Psoas muscle (tissue), 8 donors: ENCODE data around the gene GRIP2. TPM values are rescaled to one million over a fixed set of nuclear protein-coding genes. Genes with fewer than 3 reads are reported as not detected.

Experiments used
- ATAC-seq, 4 donors: fragments of 200-7000 bp; cut with Tn5 transposase; one replicate each; pipeline ENCODE4 v1.9.1; 2020; ENCODE audit warnings: moderate library complexity in 3 of 4, mild to moderate bottlenecking in 2 of 4
- DNase-seq, 2 donors: peaks; one replicate each; pipeline ENCODE4 v3.0.0-alpha.2; 2020
- H3K27ac ChIP-seq: fragments of 200-600 bp; one replicate; pipeline ENCODE4 v1.8.0; 2022
- H3K27me3 ChIP-seq, 3 donors: fragments of 200-600 bp in 1 of 3; one replicate each; pipeline versions ENCODE4 v1.6.1 to v1.8.0; 2013 to 2022; ENCODE audit warnings: low read length in 2 of 3, mild to moderate bottlenecking in 2 of 3, moderate library complexity in 1 of 3; ENCODE audit not compliant: insufficient read depth in 3 of 3
- H3K36me3 ChIP-seq, 2 donors: fragments of 200-600 bp in 1 of 2; one replicate each; pipeline versions ENCODE4 v1.6.1 to v1.8.0; 2013 to 2022; ENCODE audit warnings: low read depth in 1 of 2, mild to moderate bottlenecking in 1 of 2, moderate library complexity in 1 of 2; ENCODE audit not compliant: insufficient read depth in 1 of 2
- H3K4me1 ChIP-seq: fragments of 200-600 bp; one replicate; pipeline ENCODE4 v1.8.0; 2022
- H3K4me3 ChIP-seq: fragments of 200-600 bp; one replicate; pipeline ENCODE4 v1.8.0; 2022; ENCODE audit warnings: mild to moderate bottlenecking
- H3K9me3 ChIP-seq: fragments of 200-600 bp; one replicate; pipeline ENCODE4 v1.8.0; 2022
- WGBS, 3 donors: extraction: QIAGEN DNeasy Blood & Tissue Kit; methylation state at CpG; one replicate each; pipeline versions ENCODE4 v1.1.6 to v1.1.7; 2013; 5-methylcytosine and 5-hydroxymethylcytosine counted together
- intact Hi-C, 2 donors: fragments of 100-400 bp; cut with DNase I; formaldehyde crosslinking; loops; one replicate each; pipeline versions ENCODE4 v1.11.0 to v1.14.2; 2022
- polyA plus RNA-seq, 3 donors: library from polyadenylated mRNA; stranded (reverse); fragments of 200-250 nt; gene quantifications; one replicate each; pipeline ENCODE4 v1.2.3, GENCODE V29; 2013
- total RNA-seq, 4 donors: library from RNA; stranded (reverse); fragmentation: NEBNext Ultra II Directional in 2 of 4; extraction: Animal tissue kit (Norgen Biotek cat#: 25700) in 2 of 4; gene quantifications; one replicate each; pipeline versions ENCODE4 v1.2.1 to v1.2.4, GENCODE V29; 2021 to 2023
- TF ChIP-seq, protein P1 (sequence below): fragments of 200-600 bp; IDR thresholded peaks from one replicate; pipeline ENCODE4 v1.8.0; 2022; ENCODE audit warnings: antibody characterized with exemption
- donor health status: healthy with polysubstance abuse.
- donor health status: DM: no; HTN: no; CAD: no; lungs with moderate emphysema.
- donor health status: Bipolar disorder and iron deficiency.
- donor health status: healthy.
- donor health status: DM: yes; HTN: yes; CAD: no.
- donor health status: DM: no; HTN: no; CAD: no.
- donor health status: DM: no; HTN: no; CAD: no.
- donor health status: DM: yes; HTN: yes; CAD: no.

Gene GRIP2
- total and polyA plus RNA-seq, 7 donors = 2.2 to 37.4 (median 24.9) TPM

DNA sequence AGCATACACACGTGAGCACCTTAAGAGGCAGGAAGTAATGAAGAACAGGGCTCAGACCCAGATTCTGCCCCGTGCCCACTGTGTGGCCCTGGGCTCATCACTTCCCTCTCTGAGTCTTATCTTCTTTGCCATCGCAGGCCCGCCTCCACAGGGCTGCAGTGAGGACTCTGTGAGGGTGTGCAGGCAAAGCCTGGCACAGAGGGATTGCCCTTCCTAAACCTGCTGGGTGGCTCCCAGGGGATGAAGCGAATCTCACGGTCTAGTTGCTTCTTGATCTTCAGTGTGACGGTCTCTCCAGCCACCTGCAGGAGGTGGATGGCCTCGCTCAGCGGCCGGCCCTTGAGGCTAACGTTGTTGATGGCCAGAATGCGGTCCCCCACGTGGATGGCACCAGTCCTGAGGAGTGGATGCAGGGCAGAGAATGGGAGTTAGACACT is 32.8 kb downstream of the GRIP2 start:
- peaks cover 0 to 63% of the 10 kb centered on the region in 2 donors for H3K36me3 ChIP-seq
- no peak overlapping the region for H3K27ac ChIP-seq
- DNase-seq = peak in 1 of 2 donors; percentile 39
- TF ChIP-seq, protein P1, sequence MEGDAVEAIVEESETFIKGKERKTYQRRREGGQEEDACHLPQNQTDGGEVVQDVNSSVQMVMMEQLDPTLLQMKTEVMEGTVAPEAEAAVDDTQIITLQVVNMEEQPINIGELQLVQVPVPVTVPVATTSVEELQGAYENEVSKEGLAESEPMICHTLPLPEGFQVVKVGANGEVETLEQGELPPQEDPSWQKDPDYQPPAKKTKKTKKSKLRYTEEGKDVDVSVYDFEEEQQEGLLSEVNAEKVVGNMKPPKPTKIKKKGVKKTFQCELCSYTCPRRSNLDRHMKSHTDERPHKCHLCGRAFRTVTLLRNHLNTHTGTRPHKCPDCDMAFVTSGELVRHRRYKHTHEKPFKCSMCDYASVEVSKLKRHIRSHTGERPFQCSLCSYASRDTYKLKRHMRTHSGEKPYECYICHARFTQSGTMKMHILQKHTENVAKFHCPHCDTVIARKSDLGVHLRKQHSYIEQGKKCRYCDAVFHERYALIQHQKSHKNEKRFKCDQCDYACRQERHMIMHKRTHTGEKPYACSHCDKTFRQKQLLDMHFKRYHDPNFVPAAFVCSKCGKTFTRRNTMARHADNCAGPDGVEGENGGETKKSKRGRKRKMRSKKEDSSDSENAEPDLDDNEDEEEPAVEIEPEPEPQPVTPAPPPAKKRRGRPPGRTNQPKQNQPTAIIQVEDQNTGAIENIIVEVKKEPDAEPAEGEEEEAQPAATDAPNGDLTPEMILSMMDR = no peak
- H3K4me1 ChIP-seq = peaks cover 4% of the 10 kb centered on the region
- intact Hi-C loops = loop anchor here in 1 of 2 donors (5.0 kb wide), 2 partner anchors 100 to 410 kb away; no protein-coding TSS in a partner anchor
- peaks cover 10% of the 10 kb centered on the region for H3K9me3 ChIP-seq
- no peak for ATAC-seq
- whole genome bisulfite sequencing, 3 donors = 70 to 77% (median 73%) methylated on average over 13 of the region's 13 CpGs
- no peak overlapping the region for H3K4me3 ChIP-seq
- H3K27me3 ChIP-seq = no peaks in the 10 kb centered on the region

DNA sequence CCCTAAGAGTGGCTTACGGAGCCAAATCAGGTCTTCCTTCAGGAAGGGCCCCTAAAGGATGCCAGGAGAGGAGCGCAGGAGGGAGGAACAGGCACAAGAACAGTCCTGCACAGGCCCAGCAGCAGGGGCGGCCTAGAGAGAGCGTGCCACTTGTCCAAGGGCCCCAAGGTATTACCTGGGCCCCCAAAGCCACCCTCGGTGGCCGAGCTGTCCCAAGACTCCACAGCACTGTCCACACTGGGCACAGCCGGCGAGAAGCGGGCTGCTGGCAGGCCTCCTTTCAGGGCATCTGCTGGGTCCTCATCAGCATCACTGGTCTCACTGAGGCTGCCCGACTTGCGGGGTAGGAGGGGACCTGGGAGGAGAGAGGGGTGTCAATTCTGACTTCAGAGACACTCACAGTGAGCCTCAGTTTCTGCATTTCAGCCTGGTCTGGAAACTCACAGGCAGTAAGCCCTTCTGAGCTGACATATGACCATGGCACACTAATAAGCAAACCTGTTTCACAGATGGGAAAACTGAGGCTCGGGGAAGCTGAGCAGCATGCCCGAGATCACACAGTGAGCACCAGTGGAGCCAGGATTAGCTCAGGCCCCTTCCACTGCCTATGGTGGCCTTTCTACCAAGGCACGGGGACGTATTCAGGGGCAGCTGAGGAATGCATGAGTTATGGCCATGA is 33.4 kb downstream of the GRIP2 start:
- peak in 1 of 2 donors; percentile 23 for DNase-seq

DNA sequence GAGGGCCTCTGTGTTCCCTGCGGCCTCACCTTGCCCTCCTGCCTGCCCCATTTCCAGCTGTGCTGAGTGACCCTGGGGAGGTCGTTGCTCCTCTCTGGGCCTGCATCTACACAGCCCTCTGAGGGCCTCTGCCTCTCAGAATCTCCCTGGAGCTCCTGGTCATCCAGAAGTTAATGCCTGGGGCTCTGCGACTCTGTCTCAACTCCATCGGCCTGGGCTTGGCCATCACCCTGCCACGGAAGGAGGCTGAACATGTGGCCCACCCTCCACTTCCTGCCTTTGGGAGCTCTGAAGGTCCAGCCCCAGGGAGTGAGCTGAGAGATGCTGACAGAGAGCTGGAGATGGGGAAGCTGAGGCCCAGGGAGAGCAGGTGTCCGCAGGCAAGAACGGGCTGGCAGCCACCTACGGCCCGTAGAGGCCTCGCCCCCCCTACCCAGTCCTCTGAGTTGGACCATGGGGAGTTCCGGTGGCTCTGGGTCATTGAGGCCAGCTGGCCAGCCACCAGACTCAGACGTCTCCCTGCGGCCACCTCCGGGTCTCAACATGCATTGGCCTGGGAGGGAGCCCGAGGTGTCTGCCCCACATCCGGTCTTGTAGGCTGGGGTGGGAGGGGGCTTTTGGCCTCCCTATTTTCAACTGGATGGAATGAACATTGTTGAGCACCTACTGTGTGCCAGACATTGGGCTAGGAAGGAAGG is 34.2 kb downstream of the GRIP2 start:
- Histone ChIP-seq H3K4me3 (no peak overlapping the region), H3K4me1 (peaks cover 4% of the 10 kb centered on the region), H3K27ac (no peak overlapping the region), H3K9me3 (peaks cover 15% of the 10 kb centered on the region), H3K27me3 (no peaks in the 10 kb centered on the region), H3K36me3 (peaks cover 0 to 69% of the 10 kb centered on the region in 2 donors)
- ATAC-seq (no peak), DNase-seq (peak in 1 of 2 donors; percentile 17)
- intact Hi-C loops = loop anchor here in 1 of 2 donors (5.0 kb wide), 2 partner anchors 101 to 411 kb away; no protein-coding TSS in a partner anchor
- TF ChIP-seq, protein P1 = no peak
- 70 to 77% (median 74%) methylated on average over 16 of the region's 16 CpGs for WGBS, 3 donors

More for the DNA sequence above, 33.4 kb downstream of the GRIP2 start:
- Histone ChIP-seq H3K9me3 (peaks cover 15% of the 10 kb centered on the region), H3K36me3 (peaks cover 0 to 67% of the 10 kb centered on the region in 2 donors), H3K27ac (no peak overlapping the region), H3K27me3 (no peaks in the 10 kb centered on the region), H3K4me3 (no peak overlapping the region), H3K4me1 (peaks cover 4% of the 10 kb centered on the region)
- intact Hi-C loops = loop anchor here in 1 of 2 donors (5.0 kb wide), 2 partner anchors 101 to 411 kb away; no protein-coding TSS in a partner anchor
- TF ChIP-seq, protein P1 = no peak
- no peak for ATAC-seq
- 84 to 86% (median 86%) methylated on average over 15 of the region's 15 CpGs for WGBS, 3 donors

DNA sequence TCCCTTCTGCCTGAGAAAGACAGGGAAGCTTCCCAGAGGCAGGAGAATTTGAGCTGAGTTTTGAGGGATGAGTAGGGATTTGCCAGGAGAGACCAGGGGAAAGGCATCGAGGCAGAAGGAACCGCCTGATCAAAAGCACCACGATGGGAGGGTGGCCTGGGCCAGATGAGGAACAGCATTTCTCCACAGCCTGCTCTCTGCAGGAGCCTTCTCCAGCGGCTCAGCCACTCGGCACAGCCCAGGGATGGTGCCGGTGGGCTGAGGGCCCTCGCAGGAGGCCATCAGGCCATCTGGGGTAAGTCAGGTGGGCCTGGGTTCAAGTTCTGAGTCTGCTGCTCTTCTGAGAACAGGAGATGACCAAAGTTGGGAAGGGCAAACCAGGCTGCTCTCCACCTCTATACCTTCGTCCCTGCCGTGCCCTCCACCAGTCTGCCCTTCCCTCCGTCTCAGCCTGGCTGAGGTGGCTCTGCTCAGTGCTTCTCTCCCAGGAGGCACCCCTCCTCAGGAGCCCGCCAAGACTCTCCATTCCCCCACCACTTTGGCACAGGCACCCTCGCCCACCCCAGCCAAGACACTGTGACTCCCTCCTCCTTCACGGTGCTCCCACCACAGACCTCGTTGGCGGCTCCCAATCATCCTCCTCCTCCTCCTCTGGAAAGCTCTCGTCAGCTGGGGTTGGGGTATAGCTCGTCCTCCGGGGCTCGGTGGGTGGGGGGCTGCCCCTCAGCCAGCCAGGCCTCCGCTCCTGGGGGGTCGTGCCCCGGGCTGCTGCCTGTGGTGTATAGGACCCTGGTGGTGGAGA is 34.9 kb downstream of the GRIP2 start:
- ATAC-seq (no peak), DNase-seq (peak in 1 of 2 donors; percentile 39)
- Histone ChIP-seq H3K27ac (no peak overlapping the region), H3K27me3 (no peaks in the 10 kb centered on the region), H3K9me3 (peaks cover 15% of the 10 kb centered on the region), H3K36me3 (peaks cover 0 to 75% of the 10 kb centered on the region in 2 donors), H3K4me3 (no peak overlapping the region), H3K4me1 (peaks cover 4% of the 10 kb centered on the region)
- TF ChIP-seq, protein P1 = no peak
- WGBS, 3 donors = 77 to 87% (median 84%) methylated on average over 22 of the region's 22 CpGs
- intact Hi-C loops = loop anchor here in 1 of 2 donors (5.0 kb wide), 2 partner anchors 102 to 412 kb away; no protein-coding TSS in a partner anchor
